ENCODE data around the gene ANKFN1.

ANKFN1 gene

DNA sequence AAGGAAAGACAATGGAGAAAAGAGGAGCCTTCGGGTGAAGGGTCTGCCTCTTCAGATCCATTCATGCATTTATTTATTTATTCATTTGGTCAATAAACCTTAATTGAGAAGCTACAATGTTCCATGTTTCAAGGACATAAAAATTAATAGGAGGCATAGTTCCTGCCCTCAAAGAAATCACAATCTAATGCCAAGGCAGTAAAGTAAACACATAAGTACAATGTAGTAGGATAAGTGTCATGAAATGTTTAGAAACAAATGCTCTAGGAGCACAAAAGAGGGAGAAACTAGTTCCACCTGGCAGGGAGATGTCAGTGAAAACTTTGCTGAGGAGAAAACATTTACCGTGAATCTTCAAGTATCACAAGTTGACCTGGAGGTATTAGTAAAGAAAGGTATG lies 336.7 kb downstream of the ANKFN1 start:
- Histone ChIP-seq H3K27ac (ENCODE audit: low read length) (no peak overlapping the region), H3K4me3 (ENCODE audit: low read length) (no peak overlapping the region), H3K36me3 (ENCODE audit: control insufficient read depth, insufficient read depth, low read length) (no peaks in the 10 kb centered on the region), H3K9me3 (ENCODE audit: control insufficient read depth, insufficient read depth, low read length) (no peaks in the 10 kb centered on the region), H3K4me1 (ENCODE audit: control insufficient read depth, insufficient read depth, low read length) (no peaks in the 10 kb centered on the region), H3K27me3 (ENCODE audit: control insufficient read depth, insufficient read depth, low read length) (no peaks in the 10 kb centered on the region)
- WGBS (ENCODE audit: insufficient coverage, insufficient read length) = no CpG with 5 or more reads among the region's 2 CpGs
- DNase-seq (ENCODE audit: low read depth, low spot score) = no peak

DNA sequence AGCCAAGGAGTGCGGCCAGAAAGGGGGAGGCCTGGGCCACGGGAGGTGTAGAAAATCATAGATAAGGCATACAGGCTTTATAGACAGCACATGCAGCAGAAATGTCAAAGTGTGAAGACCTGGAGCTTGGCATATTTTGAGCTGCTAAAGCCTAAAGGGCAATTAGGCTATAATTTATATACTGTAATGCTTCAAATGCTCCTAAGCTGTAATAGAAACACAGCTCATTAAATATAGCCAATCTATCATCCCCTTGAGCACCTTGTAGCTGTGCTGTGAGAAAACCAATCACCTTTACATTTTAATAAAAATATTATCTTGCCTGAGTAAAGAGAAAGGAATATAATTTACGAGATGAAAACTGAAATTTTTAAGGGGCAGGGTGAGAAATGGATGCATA lies 342.3 kb downstream of the ANKFN1 start:
- no peak overlapping the region for H3K4me3 ChIP-seq (ENCODE audit: low read length)
- H3K36me3 ChIP-seq (ENCODE audit: control insufficient read depth, insufficient read depth, low read length) = no peaks in the 10 kb centered on the region

DNA sequence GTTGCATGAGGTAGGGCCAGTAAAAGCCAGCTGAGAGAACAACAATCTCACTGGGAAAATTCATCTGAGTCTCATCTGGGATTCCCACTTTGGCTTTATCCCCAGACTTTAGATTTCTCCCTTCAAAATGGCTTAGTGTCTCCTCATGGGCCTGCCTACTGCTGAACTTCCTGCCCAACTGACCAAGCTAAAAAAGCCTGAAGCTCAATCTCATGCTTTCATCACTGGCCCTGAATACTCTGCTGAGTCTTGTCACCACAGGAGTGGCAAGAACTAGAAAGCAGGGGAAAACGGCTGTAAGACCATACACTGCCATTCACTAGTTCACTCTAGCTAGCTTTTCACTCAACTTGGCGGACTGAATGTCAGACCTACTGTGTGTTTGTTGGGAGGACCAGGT lies 343.9 kb downstream of the ANKFN1 start:
- H3K9me3 ChIP-seq (ENCODE audit: control insufficient read depth, insufficient read depth, low read length) = no peaks in the 10 kb centered on the region
- DNase-seq (ENCODE audit: low read depth, low spot score) = no peak
- H3K4me3 ChIP-seq (ENCODE audit: low read length) = no peak overlapping the region
- H3K4me1 ChIP-seq (ENCODE audit: control insufficient read depth, insufficient read depth, low read length) = no peaks in the 10 kb centered on the region
- H3K36me3 ChIP-seq (ENCODE audit: control insufficient read depth, insufficient read depth, low read length) = no peaks in the 10 kb centered on the region
- no peaks in the 10 kb centered on the region for H3K27me3 ChIP-seq (ENCODE audit: control insufficient read depth, insufficient read depth, low read length)
- WGBS (ENCODE audit: insufficient coverage, insufficient read length) = no CpG with 5 or more reads among the region's 2 CpGs
- no peak overlapping the region for H3K27ac ChIP-seq (ENCODE audit: low read length)

More for the DNA sequence above, 342.3 kb downstream of the ANKFN1 start:
- Histone ChIP-seq H3K27ac (ENCODE audit: low read length) (no peak overlapping the region), H3K27me3 (ENCODE audit: control insufficient read depth, insufficient read depth, low read length) (no peaks in the 10 kb centered on the region), H3K9me3 (ENCODE audit: control insufficient read depth, insufficient read depth, low read length) (no peaks in the 10 kb centered on the region), H3K4me1 (ENCODE audit: control insufficient read depth, insufficient read depth, low read length) (no peaks in the 10 kb centered on the region)
- 100% methylated on average over 1 of the region's 3 CpGs for WGBS (ENCODE audit: insufficient coverage, insufficient read length)
- DNase-seq (ENCODE audit: low read depth, low spot score) = no peak

DNA sequence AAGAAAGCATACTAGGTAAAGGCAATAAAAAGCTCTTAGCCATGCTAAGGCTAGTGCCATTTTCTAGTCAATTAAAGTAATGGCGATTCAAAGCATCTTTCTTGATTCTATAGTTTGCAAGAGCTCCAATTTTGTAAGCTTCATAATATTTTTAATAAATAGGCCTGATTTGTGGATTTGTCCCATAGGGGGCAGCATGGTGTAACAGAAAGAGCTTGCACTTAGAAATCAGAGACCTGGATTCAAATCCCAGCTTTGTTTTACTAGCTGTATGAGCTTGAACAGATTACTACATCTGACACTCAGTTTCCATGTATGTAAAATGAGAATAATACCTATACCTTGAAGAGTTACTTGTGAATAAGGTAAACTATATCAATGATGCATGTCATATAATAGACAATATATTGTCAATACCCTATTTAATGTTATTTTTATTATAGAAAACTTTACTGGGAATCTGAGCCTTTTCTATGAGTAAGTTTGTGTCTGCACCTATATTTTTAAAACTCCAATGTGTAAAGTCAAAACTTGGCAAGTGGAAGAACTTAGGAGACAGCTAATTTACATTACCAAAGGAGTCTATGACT lies 346.6 kb downstream of the ANKFN1 start:
- Histone ChIP-seq H3K27ac (ENCODE audit: low read length) (no peak overlapping the region), H3K9me3 (ENCODE audit: control insufficient read depth, insufficient read depth, low read length) (no peaks in the 10 kb centered on the region), H3K36me3 (ENCODE audit: control insufficient read depth, insufficient read depth, low read length) (no peaks in the 10 kb centered on the region), H3K27me3 (ENCODE audit: control insufficient read depth, insufficient read depth, low read length) (no peaks in the 10 kb centered on the region), H3K4me1 (ENCODE audit: control insufficient read depth, insufficient read depth, low read length) (no peaks in the 10 kb centered on the region), H3K4me3 (ENCODE audit: low read length) (no peak overlapping the region)
- DNase-seq (ENCODE audit: low read depth, low spot score) = no peak
- no CpG with 5 or more reads among the region's 1 CpG for WGBS (ENCODE audit: insufficient coverage, insufficient read length)

DNA sequence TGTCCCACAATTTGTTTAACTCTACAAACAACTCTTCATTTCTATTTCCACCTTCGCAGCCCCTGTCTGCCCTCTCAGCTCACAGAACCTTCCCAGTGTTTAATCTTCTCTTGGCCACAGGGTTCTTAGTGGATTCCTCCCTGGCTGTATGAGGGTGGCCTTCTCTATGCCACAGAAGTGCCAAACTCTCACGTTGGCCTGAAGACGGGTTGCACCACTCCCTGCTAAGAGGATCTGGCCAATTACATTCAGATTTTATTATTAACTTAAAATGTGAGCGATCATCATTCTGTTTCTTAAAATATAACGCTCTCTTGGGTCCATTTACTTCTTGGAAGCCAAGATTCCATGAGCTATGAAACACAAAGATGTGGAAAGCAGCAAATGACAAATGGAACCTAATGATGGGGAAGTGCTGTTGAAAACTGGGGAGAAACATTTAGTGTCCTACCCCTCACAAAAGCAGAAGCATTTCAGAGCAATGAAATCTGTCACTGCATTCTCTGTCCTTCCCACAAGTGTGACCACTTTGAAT lies 348.9 kb downstream of the ANKFN1 start:
- whole genome bisulfite sequencing (ENCODE audit: insufficient coverage, insufficient read length) = no CpG with 5 or more reads among the region's 5 CpGs
- Histone ChIP-seq H3K36me3 (ENCODE audit: control insufficient read depth, insufficient read depth, low read length) (no peaks in the 10 kb centered on the region), H3K4me3 (ENCODE audit: low read length) (no peak overlapping the region), H3K9me3 (ENCODE audit: control insufficient read depth, insufficient read depth, low read length) (no peaks in the 10 kb centered on the region), H3K27ac (ENCODE audit: low read length) (no peak overlapping the region), H3K27me3 (ENCODE audit: control insufficient read depth, insufficient read depth, low read length) (no peaks in the 10 kb centered on the region), H3K4me1 (ENCODE audit: control insufficient read depth, insufficient read depth, low read length) (no peaks in the 10 kb centered on the region)
- DNase-seq (ENCODE audit: low read depth, low spot score) = no peak

DNA sequence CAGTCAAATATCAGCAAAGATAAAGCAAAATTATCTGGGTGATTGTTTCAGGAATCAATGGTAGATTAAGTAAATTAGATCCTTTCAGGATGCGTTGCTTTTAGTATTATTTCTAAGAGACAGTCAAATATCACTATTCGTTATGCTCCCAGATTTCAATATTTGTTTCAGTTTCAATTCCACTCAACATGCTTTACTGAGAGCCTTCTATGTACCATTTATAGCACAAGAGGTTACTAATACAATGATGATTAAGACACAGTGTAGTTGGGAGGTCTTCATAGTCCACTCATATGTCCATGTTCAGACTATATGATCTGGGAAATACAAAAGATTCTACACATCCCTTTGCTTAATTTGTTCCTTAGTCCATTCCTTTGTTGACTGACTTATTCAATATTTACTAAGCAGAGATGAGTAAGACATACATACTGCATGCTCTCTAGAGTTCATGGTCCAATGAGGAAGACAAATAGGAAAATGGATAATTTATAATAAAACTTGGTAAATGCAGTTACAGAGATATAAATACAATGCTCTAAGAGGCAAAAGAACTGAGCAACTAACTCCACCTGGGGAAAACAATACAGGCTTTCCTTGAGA lies 352.0 kb downstream of the ANKFN1 start:
- Histone ChIP-seq H3K9me3 (ENCODE audit: control insufficient read depth, insufficient read depth, low read length) (no peaks in the 10 kb centered on the region), H3K4me3 (ENCODE audit: low read length) (no peak overlapping the region), H3K27me3 (ENCODE audit: control insufficient read depth, insufficient read depth, low read length) (no peaks in the 10 kb centered on the region), H3K36me3 (ENCODE audit: control insufficient read depth, insufficient read depth, low read length) (no peaks in the 10 kb centered on the region), H3K4me1 (ENCODE audit: control insufficient read depth, insufficient read depth, low read length) (no peaks in the 10 kb centered on the region), H3K27ac (ENCODE audit: low read length) (no peak overlapping the region)
- no peak for DNase-seq (ENCODE audit: low read depth, low spot score)
- WGBS (ENCODE audit: insufficient coverage, insufficient read length) = no CpG with 5 or more reads among the region's 2 CpGs

DNA sequence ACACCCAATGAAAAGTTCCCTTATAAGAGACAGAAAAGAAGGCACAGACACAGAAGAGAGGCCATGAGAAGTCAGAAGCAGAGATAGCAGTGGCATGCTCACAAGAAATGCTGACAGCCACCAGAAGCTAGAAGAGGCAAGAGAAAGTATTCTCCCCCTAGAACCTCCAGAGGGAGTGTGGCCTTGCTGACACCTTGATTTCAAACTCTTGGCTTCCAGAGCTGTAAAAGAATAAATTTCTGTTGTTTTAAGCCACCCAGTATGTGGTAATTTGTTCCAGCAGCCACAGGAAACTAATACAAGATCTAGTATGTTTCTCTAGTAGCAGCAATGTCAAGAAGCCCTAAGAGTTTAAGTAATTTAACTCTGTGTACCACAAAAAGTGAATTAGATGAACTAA lies 353.1 kb downstream of the ANKFN1 start:
- no peaks in the 10 kb centered on the region for H3K36me3 ChIP-seq (ENCODE audit: control insufficient read depth, insufficient read depth, low read length)
- DNase-seq (ENCODE audit: low read depth, low spot score) = no peak
- no peak overlapping the region for H3K4me3 ChIP-seq (ENCODE audit: low read length)
- H3K4me1 ChIP-seq (ENCODE audit: control insufficient read depth, insufficient read depth, low read length) = no peaks in the 10 kb centered on the region
- H3K27me3 ChIP-seq (ENCODE audit: control insufficient read depth, insufficient read depth, low read length) = no peaks in the 10 kb centered on the region
- H3K27ac ChIP-seq (ENCODE audit: low read length) = no peak overlapping the region
- H3K9me3 ChIP-seq (ENCODE audit: control insufficient read depth, insufficient read depth, low read length) = no peaks in the 10 kb centered on the region

DNA sequence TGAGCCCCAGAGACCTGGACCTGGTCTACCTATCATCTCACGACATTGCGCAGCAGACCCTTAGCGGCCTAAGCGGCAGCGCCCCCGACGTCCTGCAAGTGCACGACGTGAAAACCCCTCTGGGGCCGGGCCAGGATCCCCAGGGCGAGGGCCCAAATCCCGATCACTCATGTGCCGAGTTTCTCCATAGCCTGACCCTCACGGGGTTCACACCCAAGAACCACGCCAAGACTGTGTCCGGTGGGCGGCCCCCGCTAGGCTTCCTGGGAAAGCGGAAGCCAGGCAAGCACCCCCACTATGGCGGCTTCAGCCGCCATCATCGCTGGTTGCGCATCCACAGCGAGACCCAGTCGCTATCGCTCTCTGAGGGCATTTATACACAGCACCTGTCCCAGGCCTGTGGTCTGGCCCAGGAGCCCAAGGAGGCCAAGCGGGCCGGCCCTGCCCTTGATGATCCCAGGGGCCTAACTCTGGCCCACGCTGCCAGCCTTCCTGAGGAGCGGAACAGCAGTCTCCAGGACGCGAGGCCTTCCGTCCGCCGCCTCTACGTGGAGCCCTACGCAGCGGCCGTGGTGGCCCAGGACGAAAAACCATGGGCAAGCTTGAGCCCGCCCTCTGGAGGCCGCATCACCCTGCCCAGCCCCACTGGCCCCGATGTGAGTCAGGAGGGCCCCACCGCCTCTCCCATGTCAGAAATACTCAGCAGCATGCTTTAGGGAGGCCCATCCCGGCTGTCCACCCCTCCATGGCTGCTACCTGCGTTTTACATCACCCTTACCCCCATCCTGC lies 357.5 kb downstream of the ANKFN1 start:
- no peak for DNase-seq (ENCODE audit: low read depth, low spot score)
- no peak overlapping the region for H3K27ac ChIP-seq (ENCODE audit: low read length)
- no peaks in the 10 kb centered on the region for H3K9me3 ChIP-seq (ENCODE audit: control insufficient read depth, insufficient read depth, low read length)
- no peak overlapping the region for H3K4me3 ChIP-seq (ENCODE audit: low read length)
- H3K27me3 ChIP-seq (ENCODE audit: control insufficient read depth, insufficient read depth, low read length) = no peaks in the 10 kb centered on the region
- WGBS (ENCODE audit: insufficient coverage, insufficient read length) = no CpG with 5 or more reads among the region's 46 CpGs
- no peaks in the 10 kb centered on the region for H3K36me3 ChIP-seq (ENCODE audit: control insufficient read depth, insufficient read depth, low read length)
- no peaks in the 10 kb centered on the region for H3K4me1 ChIP-seq (ENCODE audit: control insufficient read depth, insufficient read depth, low read length)

DNA sequence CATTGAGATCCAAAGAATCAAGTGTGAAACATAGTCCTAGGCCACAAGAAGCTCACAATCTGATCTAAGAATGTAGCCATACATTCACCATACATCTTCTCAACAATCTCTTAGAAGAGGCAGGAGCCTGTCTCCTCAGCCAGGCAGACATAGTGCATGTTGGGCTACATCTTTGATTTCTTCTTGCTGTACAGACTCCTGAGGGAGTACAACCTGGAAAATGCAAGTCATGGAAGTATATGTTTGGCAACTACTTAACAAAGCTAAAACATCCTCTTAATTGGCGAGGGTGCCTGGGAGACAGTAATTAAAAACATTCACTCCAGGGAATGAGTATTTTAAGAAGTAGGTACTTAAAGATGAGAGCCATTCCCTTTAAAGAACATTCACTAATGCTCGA lies 361.0 kb downstream of the ANKFN1 start:
- no peaks in the 10 kb centered on the region for H3K27me3 ChIP-seq (ENCODE audit: control insufficient read depth, insufficient read depth, low read length)
- no peak overlapping the region for H3K27ac ChIP-seq (ENCODE audit: low read length)
- no CpG with 5 or more reads among the region's 2 CpGs for WGBS (ENCODE audit: insufficient coverage, insufficient read length)
- no peaks in the 10 kb centered on the region for H3K36me3 ChIP-seq (ENCODE audit: control insufficient read depth, insufficient read depth, low read length)
- no peaks in the 10 kb centered on the region for H3K9me3 ChIP-seq (ENCODE audit: control insufficient read depth, insufficient read depth, low read length)
- H3K4me3 ChIP-seq (ENCODE audit: low read length) = no peak overlapping the region
- DNase-seq (ENCODE audit: low read depth, low spot score) = no peak
- H3K4me1 ChIP-seq (ENCODE audit: control insufficient read depth, insufficient read depth, low read length) = no peaks in the 10 kb centered on the region

DNA sequence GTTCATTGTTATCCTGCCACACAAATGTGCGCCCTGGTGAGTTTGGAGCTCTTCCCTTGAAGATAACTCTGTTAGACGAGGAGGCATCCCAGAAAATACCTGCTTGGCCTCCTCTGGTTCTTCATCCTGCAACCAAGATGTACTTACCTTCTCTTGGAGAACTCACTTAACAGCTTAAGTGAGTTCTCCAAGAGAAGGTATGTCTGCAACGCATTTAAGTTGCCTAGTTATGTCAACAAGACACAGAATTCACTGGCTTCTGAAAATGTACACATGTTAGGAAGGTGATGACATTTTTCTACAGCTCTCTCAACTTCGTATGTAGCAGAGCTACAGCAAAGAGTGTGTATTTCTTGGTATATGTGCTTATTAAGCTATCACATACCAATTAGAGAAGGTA lies 361.6 kb downstream of the ANKFN1 start:
- no peak for DNase-seq (ENCODE audit: low read depth, low spot score)
- H3K4me3 ChIP-seq (ENCODE audit: low read length) = no peak overlapping the region
- no peaks in the 10 kb centered on the region for H3K9me3 ChIP-seq (ENCODE audit: control insufficient read depth, insufficient read depth, low read length)
- H3K27ac ChIP-seq (ENCODE audit: low read length) = no peak overlapping the region
- no CpG with 5 or more reads among the region's 4 CpGs for WGBS (ENCODE audit: insufficient coverage, insufficient read length)
- H3K36me3 ChIP-seq (ENCODE audit: control insufficient read depth, insufficient read depth, low read length) = no peaks in the 10 kb centered on the region
- H3K27me3 ChIP-seq (ENCODE audit: control insufficient read depth, insufficient read depth, low read length) = no peaks in the 10 kb centered on the region
- no peaks in the 10 kb centered on the region for H3K4me1 ChIP-seq (ENCODE audit: control insufficient read depth, insufficient read depth, low read length)
